HT1080 (cell line): ENCODE data around the gene PPM1G. TPM values are rescaled to one million over a fixed set of nuclear protein-coding genes. Genes with fewer than 3 reads are reported as not detected.
A peak's percentile ranks its signal among the peaks of the same experiment; 100 is the strongest.
"Not testable (repeated sequence)": the region's sequence is repeated elsewhere in the genome, so short reads cannot be mapped to it uniquely, and the experiment has no call there.

ENCODE experiments used
- DNase-seq: peaks from one replicate; pipeline ENCODE4 v3.0.0-alpha.2; 2015; ENCODE audit warnings: low read depth
- polyA plus RNA-seq, 2 experiments: library from polyadenylated mRNA; depleted of rRNA; stranded (reverse); fragments of >200 nt; gene quantifications; 2 replicates each; pipeline ENCODE4 v1.2.3, GENCODE V29; 2015
- total RNA-seq: library from RNA; depleted of rRNA; stranded (reverse); fragments of >200 nt; shearing (Covaris generic); gene quantifications from 2 replicates; pipeline ENCODE4 v1.2.3, GENCODE V29; 2014; rRNA removed

The PPM1G gene, protein sequence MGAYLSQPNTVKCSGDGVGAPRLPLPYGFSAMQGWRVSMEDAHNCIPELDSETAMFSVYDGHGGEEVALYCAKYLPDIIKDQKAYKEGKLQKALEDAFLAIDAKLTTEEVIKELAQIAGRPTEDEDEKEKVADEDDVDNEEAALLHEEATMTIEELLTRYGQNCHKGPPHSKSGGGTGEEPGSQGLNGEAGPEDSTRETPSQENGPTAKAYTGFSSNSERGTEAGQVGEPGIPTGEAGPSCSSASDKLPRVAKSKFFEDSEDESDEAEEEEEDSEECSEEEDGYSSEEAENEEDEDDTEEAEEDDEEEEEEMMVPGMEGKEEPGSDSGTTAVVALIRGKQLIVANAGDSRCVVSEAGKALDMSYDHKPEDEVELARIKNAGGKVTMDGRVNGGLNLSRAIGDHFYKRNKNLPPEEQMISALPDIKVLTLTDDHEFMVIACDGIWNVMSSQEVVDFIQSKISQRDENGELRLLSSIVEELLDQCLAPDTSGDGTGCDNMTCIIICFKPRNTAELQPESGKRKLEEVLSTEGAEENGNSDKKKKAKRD
- 208 and 219 TPM in 2 replicates for total RNA-seq
- 141 and 157 TPM in 2 replicates for polyA plus RNA-seq (2015; cell fraction: cytosol; rRNA removed)
- polyA plus RNA-seq (2015; cell fraction: nucleus; rRNA removed): 115 TPM in 2 replicates

GRCh38 chr2:27409321-27410073 lies at the start of gene PPM1G:
Gene PPM1G (minus strand): TSS chr2:27409591. CDS start chr2:27409422, 169 bp downstream.
- DNase-seq: peak; percentile 94

GRCh38 chr2:27453968-27454367 lies 44.6 kb upstream of the PPM1G start:
- no peak for DNase-seq

- DNase-seq: no peak
Measured at GRCh38 chr2:27451095-27451494, 41.7 kb upstream of the PPM1G start.

- DNase-seq: no peak
Measured at GRCh38 chr2:27448381-27448780, 39.0 kb upstream of the PPM1G start.

GRCh38 chr2:27446057-27446456 lies 36.7 kb upstream of the PPM1G start:
- no peak for DNase-seq

GRCh38 chr2:27445615-27446014 lies 36.2 kb upstream of the PPM1G start:
- no peak for DNase-seq

- no peak for DNase-seq
Measured at GRCh38 chr2:27445155-27445554, 35.8 kb upstream of the PPM1G start.

GRCh38 chr2:27442920-27443282 lies 33.5 kb upstream of the PPM1G start:
- no peak for DNase-seq

GRCh38 chr2:27441958-27442919 lies 32.8 kb upstream of the PPM1G start, which contains the start of gene KRTCAP3:
Gene KRTCAP3 (plus strand): TSS chr2:27442381. CDS start chr2:27442413, 32 bp downstream.
- DNase-seq: no peak

GRCh38 chr2:27441226-27441926 lies 32.0 kb upstream of the PPM1G start:
- no peak for DNase-seq

DNA sequence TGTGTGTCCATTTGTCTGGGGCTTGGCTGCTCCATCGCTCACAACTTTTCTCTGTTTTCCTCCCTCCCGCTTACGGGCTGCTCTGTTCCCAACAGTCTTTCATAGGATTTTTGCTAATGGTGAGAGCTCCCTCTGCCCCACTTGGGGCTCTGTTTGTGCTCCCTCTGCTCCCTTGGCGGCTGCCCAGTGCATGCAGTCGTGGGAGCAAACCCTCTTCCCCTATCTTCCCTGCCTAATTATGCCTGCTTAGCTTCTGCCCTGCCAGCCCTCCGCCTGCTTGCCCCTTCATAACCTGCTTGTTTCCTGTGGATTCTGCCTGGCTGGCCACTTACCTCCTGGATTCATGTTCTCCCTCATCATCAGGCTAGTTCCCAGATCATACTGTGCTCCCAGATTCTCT lies 26.2 kb upstream of the PPM1G start:
- no peak for DNase-seq

DNA sequence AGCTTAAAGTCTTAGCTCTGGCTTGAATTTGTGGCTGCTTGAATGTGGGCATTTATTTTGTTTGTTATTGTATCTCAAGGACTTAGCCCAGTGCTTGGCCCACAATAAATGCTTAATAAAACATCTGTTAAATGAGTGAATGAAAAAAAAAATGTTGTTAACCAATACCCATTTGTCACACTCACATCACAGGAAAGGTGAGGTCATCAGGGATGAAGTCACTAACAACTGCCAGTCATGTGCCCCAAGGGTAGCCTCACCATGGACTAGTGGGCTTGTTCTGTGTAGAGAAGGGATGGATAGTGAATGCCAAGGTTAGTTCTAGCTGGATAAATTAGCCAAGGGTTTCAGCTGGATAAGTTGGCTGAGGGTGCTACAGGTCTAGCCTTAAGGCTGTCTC lies 22.0 kb upstream of the PPM1G start:
- peak; percentile 67 for DNase-seq

GRCh38 chr2:27428978-27429541 lies 19.7 kb upstream of the PPM1G start:
- peak; percentile 85 for DNase-seq

- peak; percentile 85 for DNase-seq
Measured at GRCh38 chr2:27428213-27428977, 19.0 kb upstream of the PPM1G start, which contains the start of gene NRBP1. Gene NRBP1 (plus strand): TSS chr2:27428631. CDS start chr2:27433274, 4,643 bp downstream.

DNA sequence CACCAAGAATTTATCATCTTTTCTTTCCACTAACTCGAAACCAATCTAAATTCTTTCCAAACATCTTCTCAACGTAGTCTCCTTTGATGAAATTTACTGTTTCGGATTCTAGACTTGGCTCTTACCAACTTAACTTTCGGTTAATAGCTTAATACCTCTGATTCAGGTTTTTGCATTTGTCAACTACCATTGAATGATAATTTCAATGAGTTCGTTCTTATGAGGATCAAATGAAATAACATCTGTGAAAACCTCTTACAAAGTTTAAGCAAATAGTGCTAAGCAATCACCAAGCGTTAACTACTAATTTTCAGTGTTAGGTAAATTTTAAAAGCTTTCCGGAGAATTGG lies 18.4 kb upstream of the PPM1G start:
- no peak for DNase-seq

DNA sequence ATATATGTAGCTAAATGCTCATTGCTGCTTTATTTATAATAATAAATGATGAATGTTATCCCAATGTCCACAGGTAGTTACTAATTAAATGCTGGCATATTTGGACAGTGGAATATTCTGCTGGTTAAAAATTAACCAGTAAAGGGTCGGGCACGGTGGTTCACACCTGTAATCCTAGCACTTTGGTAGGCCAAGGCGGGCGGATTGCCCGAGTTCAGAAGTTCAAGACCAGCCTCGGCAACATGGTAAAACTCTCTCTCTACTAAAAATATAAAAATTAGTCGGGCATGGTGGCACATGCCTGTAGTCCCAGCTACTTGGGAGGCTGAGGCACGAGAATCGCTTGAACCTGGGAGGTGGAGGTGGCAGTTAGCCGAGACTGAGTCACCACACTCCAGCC lies 15.6 kb upstream of the PPM1G start:
- DNase-seq: not testable (repeated sequence)

DNA sequence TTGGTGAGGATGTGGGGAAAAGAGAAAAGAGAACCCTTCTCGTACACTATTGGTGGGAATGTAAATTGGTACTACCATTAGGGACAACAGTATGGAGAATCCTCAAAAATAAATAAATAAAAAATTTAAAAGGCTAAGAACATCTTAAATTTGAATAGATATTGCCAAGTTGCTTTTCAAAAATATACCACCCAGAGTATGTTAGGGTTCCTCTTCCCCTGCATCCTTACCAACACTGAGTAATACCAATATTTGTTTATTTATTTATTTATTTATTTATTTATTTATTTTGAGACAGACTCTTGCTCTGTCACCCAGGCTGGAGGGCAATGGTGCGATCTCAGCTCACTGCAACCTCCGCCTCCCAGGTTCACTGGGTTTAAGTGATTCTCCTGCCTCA lies 13.6 kb upstream of the PPM1G start:
- no peak for DNase-seq

DNA sequence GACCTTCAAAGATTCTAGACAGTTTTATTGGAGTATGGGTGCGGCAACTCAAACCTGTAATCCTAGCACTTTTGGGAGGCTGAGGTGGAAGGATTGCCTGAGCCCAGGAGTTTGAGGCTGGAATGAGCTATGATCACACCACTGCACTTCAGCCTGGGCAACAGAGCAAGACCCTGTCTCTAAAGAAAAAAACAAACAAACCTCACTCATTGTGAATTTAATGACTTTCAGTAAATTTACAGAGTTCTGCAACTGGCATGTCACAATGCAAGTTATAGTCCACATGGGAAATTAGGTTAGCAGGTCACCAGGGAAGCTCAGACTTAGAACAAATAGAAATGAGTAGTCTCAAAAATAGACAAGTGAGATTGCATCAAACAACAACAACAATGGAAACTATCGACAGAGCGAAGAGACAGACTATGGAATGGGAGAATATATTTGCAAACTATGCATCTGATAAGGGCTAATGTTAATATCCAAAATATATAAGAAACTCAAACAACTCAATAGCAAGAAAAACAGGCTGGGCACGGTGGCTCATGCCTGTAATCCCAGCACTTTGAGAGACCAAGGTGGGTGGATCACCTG lies 12.4 kb upstream of the PPM1G start:
- DNase-seq: no peak

DNA sequence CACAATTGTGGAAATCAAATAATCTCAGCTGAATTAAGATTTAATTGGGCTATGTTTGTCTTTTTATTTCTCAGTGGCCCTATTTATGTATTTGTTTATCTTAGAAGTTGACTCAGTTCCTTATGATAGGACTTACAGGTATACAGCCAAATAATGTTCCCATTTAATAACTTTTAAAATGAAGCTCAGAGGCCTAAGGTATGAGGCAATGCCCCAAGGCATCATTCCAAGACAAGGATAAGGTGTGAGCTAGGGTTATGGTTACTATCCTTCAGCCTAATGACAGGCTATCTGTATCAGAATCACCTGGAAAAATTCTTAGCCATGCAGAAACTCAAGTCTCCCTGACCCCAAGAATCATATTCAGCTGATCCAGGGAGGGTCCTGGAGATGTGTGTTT lies 11.6 kb upstream of the PPM1G start:
- no peak for DNase-seq
